ENCODE data around the gene CCDC107.
A peak's percentile ranks its signal among the peaks of the same experiment; 100 is the strongest.

CCDC107 gene

DNA sequence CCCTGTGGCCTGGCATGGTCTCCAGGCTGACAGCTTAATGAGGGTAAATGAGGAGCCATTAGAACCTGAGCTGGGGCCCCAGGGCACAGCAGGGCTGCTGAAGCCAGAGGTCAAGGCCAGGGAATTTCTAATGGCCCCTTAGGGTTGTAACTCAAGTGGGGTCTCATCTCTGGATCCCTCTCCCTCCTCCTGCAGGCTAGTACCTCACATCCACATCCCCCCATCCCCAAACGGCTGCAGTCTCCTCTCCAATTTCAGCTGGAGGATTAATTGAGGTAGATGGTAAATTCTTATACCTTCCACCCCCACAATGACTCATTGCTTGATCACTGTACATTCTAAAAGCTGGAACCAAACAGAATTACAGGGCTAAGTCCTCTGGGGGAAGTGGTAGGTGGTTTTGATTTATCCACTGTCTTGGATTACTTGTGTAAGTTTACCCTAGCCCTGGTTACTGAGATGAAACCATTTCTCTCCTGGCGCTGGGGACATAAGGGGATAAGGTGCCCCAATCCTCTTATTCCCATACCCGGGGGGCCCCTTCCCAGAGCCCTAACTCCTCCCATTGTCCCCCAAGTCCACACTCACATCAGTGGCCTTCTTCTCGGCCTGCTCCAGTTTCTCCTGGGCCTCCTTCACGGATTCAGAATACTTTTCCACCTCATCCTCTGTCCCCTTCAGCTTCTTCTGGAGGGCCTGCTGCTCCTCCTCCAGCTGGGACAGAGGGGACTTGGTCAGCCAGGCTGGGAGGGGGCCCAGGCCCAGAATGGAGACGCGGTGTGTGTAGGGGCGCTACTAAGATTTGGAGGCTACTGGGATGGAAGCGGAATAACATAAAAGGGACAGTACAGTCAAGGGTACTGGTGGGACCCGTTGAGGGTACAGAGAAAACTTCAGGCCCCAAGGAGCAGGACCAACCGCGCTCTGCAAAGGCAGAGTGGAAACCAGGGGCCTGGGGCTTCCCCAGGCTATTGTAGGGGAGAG, 30.8 kb downstream of the CCDC107 start:
- DNase-seq = no peak
- peak overlapping the region; percentile 70 for H3K27ac ChIP-seq (ENCODE audit: low read depth, low read length)
- peak overlapping the region; percentile 97 for H3K23ac ChIP-seq (ENCODE audit: low read length)
- H2AK5ac ChIP-seq (ENCODE audit: low read length) = peak overlapping the region; percentile 65
- H3K56ac ChIP-seq (ENCODE audit: low read length) = peak overlapping the region; percentile 99
- no CpG with 5 or more reads among the region's 12 CpGs for WGBS (ENCODE audit: extremely low coverage, insufficient coverage, low lambda C conversion rate)
- no peak overlapping the region for H4K5ac ChIP-seq (ENCODE audit: low read length)
- peak overlapping the region; percentile 92 for H3K4me3 ChIP-seq (ENCODE audit: low read length)
- H2BK5ac ChIP-seq (ENCODE audit: low read length) = peak overlapping the region; percentile 55
- H3K79me1 ChIP-seq (ENCODE audit: low read length) = peaks cover 28% of the 10 kb centered on the region
- H3K4ac ChIP-seq (ENCODE audit: low read depth, low read length) = peak overlapping the region; percentile 7
- no peak overlapping the region for H2BK120ac ChIP-seq (ENCODE audit: low read depth, low read length)
- no peaks in the 10 kb centered on the region for H3K27me3 ChIP-seq (ENCODE audit: insufficient read depth, low read length, poor library complexity)
- H3K18ac ChIP-seq (ENCODE audit: low read length) = peak overlapping the region; percentile 44
- peaks cover 10% of the 10 kb centered on the region for H3K4me1 ChIP-seq (ENCODE audit: control insufficient read depth, low read depth, low read length)
- H3K79me2 ChIP-seq (ENCODE audit: control insufficient read depth, insufficient read depth, low read length) = peaks cover 23% of the 10 kb centered on the region
- no peak overlapping the region for H4K8ac ChIP-seq (ENCODE audit: low read depth, low read length)
- no peak overlapping the region for H2BK15ac ChIP-seq (replicated peaks; ENCODE audit: low read depth)
- H3K9ac ChIP-seq (ENCODE audit: low read length) = peak overlapping the region; percentile 99
- peaks cover 5% of the 10 kb centered on the region for H3K36me3 ChIP-seq (ENCODE audit: control insufficient read depth, insufficient read depth, low read length)
- H3K4me2 ChIP-seq (ENCODE audit: low read length) = peak overlapping the region; percentile 97

DNA sequence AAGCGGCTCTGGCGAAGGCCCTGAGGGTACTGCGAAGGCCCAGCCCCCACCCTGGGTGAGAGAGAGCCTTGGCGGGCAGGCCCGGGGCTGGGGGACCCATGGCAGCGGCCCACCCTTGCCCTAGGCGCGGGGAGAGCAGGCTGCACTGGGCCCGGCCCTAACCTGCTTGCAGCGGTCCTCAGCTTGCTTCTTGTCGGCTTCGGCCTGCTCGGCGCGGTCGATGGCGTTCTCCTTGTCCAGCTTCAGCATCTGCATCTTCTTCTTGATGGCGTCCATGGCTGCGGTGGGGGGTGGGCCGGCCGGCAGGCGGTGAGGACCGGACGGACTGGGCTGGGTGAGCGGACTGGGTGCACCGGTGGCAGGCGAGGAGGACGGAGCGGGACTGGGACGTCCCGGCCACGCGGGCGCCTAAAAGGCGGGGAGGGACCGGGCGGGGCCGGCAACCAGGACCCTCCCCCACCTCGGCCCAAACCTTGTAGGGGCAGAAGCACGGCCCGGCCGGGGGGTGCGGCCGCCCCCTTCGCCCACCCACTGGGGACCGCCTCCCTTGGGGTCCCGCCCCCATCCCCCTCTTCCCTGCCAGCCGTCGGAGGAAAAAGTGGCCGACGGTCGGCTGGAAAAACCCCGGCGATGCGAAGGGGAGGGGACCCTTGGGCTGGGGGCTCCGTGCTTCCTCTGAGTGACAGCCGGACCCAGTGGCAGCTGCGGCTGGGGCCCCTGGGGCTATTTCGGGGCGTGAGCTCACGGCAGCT, 31.6 kb downstream of the CCDC107 start, which contains the start of gene TPM2:
TPM2 (minus strand) TSS at position 384 of the 752 bp plus-strand sequence; CDS start at position 276, 108 bp downstream.
- Histone ChIP-seq H3K36me3 (ENCODE audit: control insufficient read depth, insufficient read depth, low read length) (no peaks in the 10 kb centered on the region), H3K56ac (ENCODE audit: low read length) (peak within 1 kb of the TSS; percentile 99), H3K27me3 (ENCODE audit: insufficient read depth, low read length, poor library complexity) (no peaks in the 10 kb centered on the region), H3K9ac (ENCODE audit: low read length) (peak within 1 kb of the TSS; percentile 99), H2BK120ac (ENCODE audit: low read depth, low read length) (peak within 1 kb of the TSS; percentile 94), H3K4me2 (ENCODE audit: low read length) (peak within 1 kb of the TSS; percentile 97), H4K8ac (ENCODE audit: low read depth, low read length) (peak within 1 kb of the TSS; percentile 69), H3K23ac (ENCODE audit: low read length) (peak within 1 kb of the TSS; percentile 97), H3K4me3 (ENCODE audit: low read length) (peak within 1 kb of the TSS; percentile 92), H3K4me1 (ENCODE audit: control insufficient read depth, low read depth, low read length) (peaks cover 10% of the 10 kb centered on the region), H3K18ac (ENCODE audit: low read length) (peak within 1 kb of the TSS; percentile 91), H3K79me1 (ENCODE audit: low read length) (peaks cover 28% of the 10 kb centered on the region), H3K79me2 (ENCODE audit: control insufficient read depth, insufficient read depth, low read length) (peaks cover 23% of the 10 kb centered on the region), H3K4ac (ENCODE audit: low read depth, low read length) (peak within 1 kb of the TSS; percentile 64), H2BK5ac (ENCODE audit: low read length) (peak within 1 kb of the TSS; percentile 76), H4K5ac (ENCODE audit: low read length) (no peak within 1 kb of the TSS), H2AK5ac (ENCODE audit: low read length) (peak within 1 kb of the TSS; percentile 65), H2BK15ac (replicated peaks; ENCODE audit: low read depth) (no peak within 1 kb of the TSS), H3K27ac (ENCODE audit: low read depth, low read length) (peak within 1 kb of the TSS; percentile 95)
- no CpG with 5 or more reads among the region's 61 CpGs for WGBS (ENCODE audit: extremely low coverage, insufficient coverage, low lambda C conversion rate)
- peak; percentile 94 for DNase-seq

DNA sequence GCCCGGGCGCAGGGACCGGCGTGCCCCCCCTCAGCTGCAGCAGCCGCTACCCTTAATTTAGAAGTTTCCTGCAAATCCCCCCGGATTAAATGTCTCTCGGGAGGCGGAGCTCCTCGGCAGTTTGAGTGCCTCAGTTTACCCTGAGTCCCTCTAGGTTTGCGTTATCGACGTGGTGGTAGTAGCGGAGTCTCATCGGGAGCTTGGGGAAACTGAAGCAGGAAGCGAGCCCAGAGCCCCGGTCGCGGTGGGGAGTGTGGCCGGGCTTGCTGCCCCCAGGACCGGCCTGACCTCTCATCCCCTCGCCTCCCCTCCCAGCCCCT, 32.2 kb downstream of the CCDC107 start:
- Histone ChIP-seq H3K79me2 (ENCODE audit: control insufficient read depth, insufficient read depth, low read length) (peaks cover 23% of the 10 kb centered on the region), H3K36me3 (ENCODE audit: control insufficient read depth, insufficient read depth, low read length) (no peaks in the 10 kb centered on the region), H3K79me1 (ENCODE audit: low read length) (peaks cover 28% of the 10 kb centered on the region), H2BK15ac (replicated peaks; ENCODE audit: low read depth) (no peak overlapping the region), H3K4ac (ENCODE audit: low read depth, low read length) (peak overlapping the region; percentile 64), H4K8ac (ENCODE audit: low read depth, low read length) (peak overlapping the region; percentile 69), H3K18ac (ENCODE audit: low read length) (peak overlapping the region; percentile 91), H2BK120ac (ENCODE audit: low read depth, low read length) (peak overlapping the region; percentile 94), H3K9ac (ENCODE audit: low read length) (peak overlapping the region; percentile 99), H3K4me3 (ENCODE audit: low read length) (peak overlapping the region; percentile 62), H4K5ac (ENCODE audit: low read length) (no peak overlapping the region), H2AK5ac (ENCODE audit: low read length) (no peak overlapping the region), H3K23ac (ENCODE audit: low read length) (no peak overlapping the region), H3K4me1 (ENCODE audit: control insufficient read depth, low read depth, low read length) (peaks cover 10% of the 10 kb centered on the region), H3K27me3 (ENCODE audit: insufficient read depth, low read length, poor library complexity) (no peaks in the 10 kb centered on the region), H2BK5ac (ENCODE audit: low read length) (peak overlapping the region; percentile 73), H3K4me2 (ENCODE audit: low read length) (peak overlapping the region; percentile 86), H3K27ac (ENCODE audit: low read depth, low read length) (peak overlapping the region; percentile 95), H3K56ac (ENCODE audit: low read length) (peak overlapping the region; percentile 93)
- no CpG with 5 or more reads among the region's 21 CpGs for WGBS (ENCODE audit: extremely low coverage, insufficient coverage, low lambda C conversion rate)
- peak; percentile 80 for DNase-seq

DNA sequence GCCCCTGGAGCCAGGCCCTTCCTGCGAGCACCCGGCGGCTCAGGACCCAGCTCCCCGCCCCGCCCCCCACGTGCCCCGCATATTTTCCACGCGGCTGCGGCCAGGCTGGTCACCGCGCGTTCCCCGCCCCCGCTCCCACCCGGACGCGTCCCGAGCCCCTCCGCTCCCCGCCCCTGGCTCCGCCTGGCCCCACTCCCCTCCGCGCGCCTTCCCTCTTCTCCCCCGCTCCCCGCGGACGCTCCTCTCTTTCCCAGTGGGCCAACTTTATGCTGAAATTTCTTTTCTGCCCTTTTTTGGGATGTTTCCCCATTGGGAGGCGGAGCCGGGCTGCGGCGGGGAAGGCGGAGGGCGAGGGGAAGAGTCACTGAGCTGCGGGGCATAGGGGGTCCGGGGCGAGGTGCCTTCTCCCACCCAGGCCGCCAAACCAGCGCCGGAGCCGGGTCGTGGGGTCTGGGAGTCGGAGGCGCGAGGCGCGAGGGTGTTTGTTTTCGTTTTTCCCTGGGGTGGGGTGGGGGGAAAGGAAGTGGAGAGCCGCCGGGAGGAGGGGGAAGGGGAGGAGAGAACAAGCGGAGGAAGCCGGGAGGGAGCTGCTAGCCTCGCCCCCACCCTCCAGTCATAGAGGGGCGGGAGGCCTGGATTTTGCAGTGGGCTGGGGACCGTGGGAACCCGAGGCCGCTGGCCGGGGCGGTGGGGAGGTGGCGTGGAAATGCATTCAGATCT, 32.7 kb downstream of the CCDC107 start:
- peak overlapping the region; percentile 93 for H3K56ac ChIP-seq (ENCODE audit: low read length)
- no peaks in the 10 kb centered on the region for H3K27me3 ChIP-seq (ENCODE audit: insufficient read depth, low read length, poor library complexity)
- DNase-seq = peak; percentile 85
- H3K4me2 ChIP-seq (ENCODE audit: low read length) = peak overlapping the region; percentile 86
- H3K4ac ChIP-seq (ENCODE audit: low read depth, low read length) = peak overlapping the region; percentile 64
- H4K8ac ChIP-seq (ENCODE audit: low read depth, low read length) = peak overlapping the region; percentile 69
- H3K4me1 ChIP-seq (ENCODE audit: control insufficient read depth, low read depth, low read length) = peaks cover 10% of the 10 kb centered on the region
- H3K79me1 ChIP-seq (ENCODE audit: low read length) = peaks cover 28% of the 10 kb centered on the region
- peak overlapping the region; percentile 94 for H2BK120ac ChIP-seq (ENCODE audit: low read depth, low read length)
- peak overlapping the region; percentile 91 for H3K18ac ChIP-seq (ENCODE audit: low read length)
- H2BK5ac ChIP-seq (ENCODE audit: low read length) = peak overlapping the region; percentile 69
- H3K23ac ChIP-seq (ENCODE audit: low read length) = peak overlapping the region; percentile 45
- H4K5ac ChIP-seq (ENCODE audit: low read length) = no peak overlapping the region
- no CpG with 5 or more reads among the region's 61 CpGs for WGBS (ENCODE audit: extremely low coverage, insufficient coverage, low lambda C conversion rate)
- peak overlapping the region; percentile 99 for H3K9ac ChIP-seq (ENCODE audit: low read length)
- no peak overlapping the region for H2AK5ac ChIP-seq (ENCODE audit: low read length)
- peak overlapping the region; percentile 73 for H3K4me3 ChIP-seq (ENCODE audit: low read length)
- H3K27ac ChIP-seq (ENCODE audit: low read depth, low read length) = peak overlapping the region; percentile 95
- H3K36me3 ChIP-seq (ENCODE audit: control insufficient read depth, insufficient read depth, low read length) = no peaks in the 10 kb centered on the region
- H3K79me2 ChIP-seq (ENCODE audit: control insufficient read depth, insufficient read depth, low read length) = peaks cover 23% of the 10 kb centered on the region
- H2BK15ac ChIP-seq (replicated peaks; ENCODE audit: low read depth) = no peak overlapping the region

DNA sequence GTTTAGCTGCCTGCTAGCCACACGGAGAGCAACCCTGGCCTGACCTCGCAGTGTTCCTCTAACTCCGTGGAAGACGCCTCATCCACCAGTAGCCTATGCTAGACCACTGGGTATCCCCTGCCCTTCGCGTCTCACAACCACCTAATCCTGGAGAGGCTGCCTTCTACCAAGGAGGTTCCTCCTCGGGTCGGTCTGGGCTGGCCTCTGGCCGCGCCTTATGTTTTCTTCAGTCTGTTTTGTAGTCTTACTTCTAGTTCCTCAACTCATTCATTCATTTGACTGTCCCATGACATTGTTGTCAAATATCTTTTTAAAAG, 33.2 kb downstream of the CCDC107 start:
- no CpG with 5 or more reads among the region's 10 CpGs for WGBS (ENCODE audit: extremely low coverage, insufficient coverage, low lambda C conversion rate)
- Histone ChIP-seq H3K36me3 (ENCODE audit: control insufficient read depth, insufficient read depth, low read length) (peaks cover 1% of the 10 kb centered on the region), H3K79me2 (ENCODE audit: control insufficient read depth, insufficient read depth, low read length) (peaks cover 23% of the 10 kb centered on the region), H3K4me1 (ENCODE audit: control insufficient read depth, low read depth, low read length) (peaks cover 10% of the 10 kb centered on the region), H3K4ac (ENCODE audit: low read depth, low read length) (no peak overlapping the region), H3K79me1 (ENCODE audit: low read length) (peaks cover 26% of the 10 kb centered on the region), H3K27me3 (ENCODE audit: insufficient read depth, low read length, poor library complexity) (no peaks in the 10 kb centered on the region), H2BK120ac (ENCODE audit: low read depth, low read length) (no peak overlapping the region), H4K8ac (ENCODE audit: low read depth, low read length) (no peak overlapping the region), H3K4me2 (ENCODE audit: low read length) (peak overlapping the region; percentile 79), H3K18ac (ENCODE audit: low read length) (no peak overlapping the region), H3K9ac (ENCODE audit: low read length) (peak overlapping the region; percentile 85), H3K23ac (ENCODE audit: low read length) (no peak overlapping the region), H2BK5ac (ENCODE audit: low read length) (peak overlapping the region; percentile 54), H3K27ac (ENCODE audit: low read depth, low read length) (peak overlapping the region; percentile 95), H4K5ac (ENCODE audit: low read length) (no peak overlapping the region), H3K56ac (ENCODE audit: low read length) (peak overlapping the region; percentile 93), H2BK15ac (replicated peaks; ENCODE audit: low read depth) (no peak overlapping the region), H2AK5ac (ENCODE audit: low read length) (no peak overlapping the region), H3K4me3 (ENCODE audit: low read length) (peak overlapping the region; percentile 41)
- peak; percentile 72 for DNase-seq
